GM21576 (cell line): ENCODE data around the gene TM4SF4.
"Not testable (repeated sequence)": the region's sequence is repeated elsewhere in the genome, so short reads cannot be mapped to it uniquely, and the experiment has no call there.

Source experiments
- ATAC-seq: cut with Tn5 transposase; IDR thresholded peaks from one replicate; pipeline ENCODE4 v1.9.1; 2021; ENCODE audit warnings: mild to moderate bottlenecking, moderate library complexity; ENCODE audit not compliant: unreplicated experiment

Gene TM4SF4, protein sequence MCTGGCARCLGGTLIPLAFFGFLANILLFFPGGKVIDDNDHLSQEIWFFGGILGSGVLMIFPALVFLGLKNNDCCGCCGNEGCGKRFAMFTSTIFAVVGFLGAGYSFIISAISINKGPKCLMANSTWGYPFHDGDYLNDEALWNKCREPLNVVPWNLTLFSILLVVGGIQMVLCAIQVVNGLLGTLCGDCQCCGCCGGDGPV

DNA sequence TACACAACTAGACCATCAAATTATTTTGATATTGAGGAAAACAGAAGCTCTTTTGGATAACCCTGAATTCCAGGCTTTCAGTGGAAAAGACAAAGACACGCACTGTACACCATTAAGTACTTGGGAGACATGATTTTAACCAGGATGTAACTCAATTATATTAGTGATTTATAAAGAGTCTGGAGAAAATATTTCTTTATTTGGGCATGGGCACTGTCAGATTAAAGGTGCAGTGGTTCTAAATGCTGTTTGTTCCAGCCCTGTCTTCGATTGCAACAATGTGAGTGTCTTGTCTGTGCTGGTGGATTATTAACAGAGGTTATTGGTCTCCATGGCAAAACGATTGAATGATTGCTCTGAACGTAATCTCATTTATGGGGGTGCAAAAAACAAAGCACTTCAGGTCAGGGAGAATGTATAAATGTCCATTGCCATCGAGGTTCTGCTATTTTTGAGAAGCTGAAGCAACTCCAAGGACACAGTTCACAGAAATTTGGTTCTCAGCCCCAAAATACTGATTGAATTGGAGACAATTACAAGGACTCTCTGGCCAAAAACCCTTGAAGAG, at the start of gene TM4SF4:
Gene TM4SF4 (plus strand): TSS at position 448 of the 568 bp plus-strand sequence. CDS start 181 bp downstream, outside the sequence.
- ATAC-seq: no peak

GRCh38 chr3:149424918-149425317, 49.6 kb upstream of the TM4SF4 start:
- no peak for ATAC-seq

GRCh38 chr3:149426325-149426724, 48.2 kb upstream of the TM4SF4 start:
- ATAC-seq: no peak

DNA sequence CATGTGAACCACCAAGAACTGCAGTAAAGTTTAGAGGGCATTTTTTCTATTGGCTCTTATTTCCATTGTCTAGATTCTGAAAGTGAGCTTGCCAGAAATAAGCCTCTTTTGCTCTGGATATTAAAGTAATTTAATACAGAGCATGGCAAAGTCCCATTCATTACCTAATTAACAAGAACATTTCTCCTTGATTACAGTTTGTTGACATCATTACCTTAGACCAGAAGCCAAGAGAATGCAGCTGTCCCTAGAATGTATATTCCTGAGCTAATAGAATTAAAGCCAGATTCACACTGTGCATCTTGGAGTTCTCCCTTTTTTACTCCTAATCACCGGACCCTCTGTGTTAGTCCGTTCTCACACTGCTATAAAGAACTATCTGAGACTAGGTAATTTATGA, 46.4 kb upstream of the TM4SF4 start:
- ATAC-seq: no peak

DNA sequence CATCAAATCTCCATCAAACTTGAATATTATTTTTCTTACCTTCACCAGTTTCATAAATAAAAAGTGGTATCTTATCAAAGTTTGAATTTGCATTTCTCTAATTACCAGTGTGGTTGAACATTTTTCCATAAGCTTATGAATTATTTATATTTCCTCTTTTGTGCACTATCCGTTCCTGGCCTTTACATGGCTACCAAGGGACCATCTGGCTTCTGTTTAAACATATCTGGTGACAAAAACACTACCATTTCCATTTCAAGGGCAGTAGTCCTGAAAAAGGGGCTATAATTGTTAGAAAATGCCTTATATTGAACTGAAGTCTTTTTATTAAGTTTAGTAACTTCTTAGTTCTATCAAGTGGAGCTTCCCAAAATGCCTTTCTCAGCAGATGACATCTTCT, 44.3 kb upstream of the TM4SF4 start:
- no peak for ATAC-seq

DNA sequence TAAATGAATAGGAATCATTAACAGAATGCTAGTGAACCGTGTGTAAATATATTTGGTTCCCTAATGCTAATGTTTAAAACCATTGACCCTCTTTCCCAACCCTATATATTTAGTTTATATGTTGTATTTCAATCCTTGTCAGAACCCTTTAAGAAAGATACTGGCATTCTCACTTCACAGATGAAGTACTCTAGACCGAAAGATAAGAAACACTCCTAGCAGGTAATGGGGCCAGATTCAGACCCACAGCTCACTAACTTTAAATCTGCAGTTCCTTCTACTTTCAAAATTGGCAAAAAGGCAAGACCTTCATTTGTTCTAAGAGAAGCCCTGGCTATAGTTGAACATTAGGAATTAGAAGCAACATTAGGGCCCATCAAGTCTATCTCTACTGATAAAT, 42.3 kb upstream of the TM4SF4 start:
- no peak for ATAC-seq

GRCh38 chr3:149435996-149436885, 38.3 kb upstream of the TM4SF4 start:
- ATAC-seq: no peak

DNA sequence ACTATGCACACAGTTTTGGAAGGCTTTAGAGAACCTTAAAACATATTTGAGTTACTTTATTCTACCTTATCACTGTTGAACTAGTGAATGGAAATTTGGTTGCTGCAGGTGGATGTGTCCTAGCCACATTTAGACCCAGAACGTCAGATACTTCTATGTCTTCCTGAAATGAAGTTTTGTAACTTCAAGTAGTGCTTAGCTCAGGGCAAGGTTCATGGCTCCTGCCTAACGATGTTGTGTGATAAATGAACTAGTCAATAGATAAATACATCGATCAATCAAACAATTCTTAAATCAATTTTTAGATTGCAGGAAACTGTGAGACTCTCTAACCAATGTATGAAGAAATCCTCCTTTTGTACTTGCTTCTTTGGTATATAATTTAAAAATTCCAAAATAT, 37.2 kb upstream of the TM4SF4 start:
- no peak for ATAC-seq

DNA sequence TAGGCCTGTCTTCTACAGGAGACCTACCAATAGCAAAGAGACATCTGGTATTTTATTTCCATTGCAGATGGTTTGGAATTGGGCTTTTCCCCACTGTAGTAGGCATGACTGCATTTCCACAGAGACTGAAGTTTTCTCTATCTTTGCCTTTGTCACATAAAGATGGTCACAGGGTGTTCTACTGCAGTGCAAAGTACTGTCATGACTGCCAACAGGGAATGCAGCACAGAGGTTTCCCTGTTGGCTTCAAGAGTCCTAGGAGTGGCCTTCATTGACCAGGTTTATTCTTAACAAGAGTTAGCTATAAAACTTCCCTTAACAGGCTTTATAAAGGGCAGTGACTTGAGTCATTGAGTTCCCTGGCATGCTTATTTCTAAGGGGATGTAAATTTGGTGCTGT, 36.8 kb upstream of the TM4SF4 start:
- ATAC-seq: no peak

DNA sequence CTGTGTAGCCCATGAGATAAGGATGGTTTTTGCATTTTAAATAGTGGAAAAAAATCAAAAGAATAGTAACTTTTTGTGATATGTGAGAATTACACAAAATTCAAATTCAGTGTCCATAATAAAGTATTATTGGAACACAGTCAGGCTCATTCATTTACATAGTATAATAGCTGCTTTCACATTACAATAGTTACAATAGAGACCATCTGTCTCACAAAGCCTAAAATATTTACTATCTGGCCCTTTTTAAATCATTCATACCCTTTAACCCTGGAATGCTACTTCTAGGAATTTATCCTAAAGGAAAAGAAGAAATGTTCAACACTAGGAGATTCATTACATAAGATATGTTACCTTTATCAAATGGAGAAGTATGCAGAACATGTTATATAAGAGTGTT, 35.5 kb upstream of the TM4SF4 start:
- ATAC-seq: no peak

GRCh38 chr3:149441642-149442041, 32.9 kb upstream of the TM4SF4 start:
- ATAC-seq: no peak

- ATAC-seq: no peak
Observed at GRCh38 chr3:149442043-149442442, 32.5 kb upstream of the TM4SF4 start.

- no peak for ATAC-seq
Observed at GRCh38 chr3:149442851-149443544, 31.5 kb upstream of the TM4SF4 start.

GRCh38 chr3:149443545-149443912, 31.0 kb upstream of the TM4SF4 start:
- no peak for ATAC-seq

DNA sequence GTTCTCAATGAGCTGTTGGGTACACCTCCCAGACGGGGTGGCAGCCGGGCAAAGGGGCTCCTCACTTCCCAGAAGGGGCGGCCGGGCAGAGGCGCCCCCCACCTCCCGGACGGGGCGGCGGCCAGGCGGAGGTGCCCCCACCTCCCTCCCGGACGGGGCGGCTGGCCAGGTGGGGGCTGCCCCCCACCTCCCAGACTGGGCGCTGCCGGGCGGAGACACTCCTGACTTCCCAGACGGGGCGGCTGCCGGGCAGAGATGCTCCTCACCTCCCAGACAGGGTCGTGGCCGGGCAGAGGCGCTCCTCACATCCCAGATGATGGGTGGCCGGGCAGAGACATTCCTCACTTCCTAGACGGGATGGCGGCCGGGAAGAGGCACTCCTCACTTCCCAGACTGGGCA, 29.6 kb upstream of the TM4SF4 start:
- ATAC-seq: not testable (repeated sequence)

DNA sequence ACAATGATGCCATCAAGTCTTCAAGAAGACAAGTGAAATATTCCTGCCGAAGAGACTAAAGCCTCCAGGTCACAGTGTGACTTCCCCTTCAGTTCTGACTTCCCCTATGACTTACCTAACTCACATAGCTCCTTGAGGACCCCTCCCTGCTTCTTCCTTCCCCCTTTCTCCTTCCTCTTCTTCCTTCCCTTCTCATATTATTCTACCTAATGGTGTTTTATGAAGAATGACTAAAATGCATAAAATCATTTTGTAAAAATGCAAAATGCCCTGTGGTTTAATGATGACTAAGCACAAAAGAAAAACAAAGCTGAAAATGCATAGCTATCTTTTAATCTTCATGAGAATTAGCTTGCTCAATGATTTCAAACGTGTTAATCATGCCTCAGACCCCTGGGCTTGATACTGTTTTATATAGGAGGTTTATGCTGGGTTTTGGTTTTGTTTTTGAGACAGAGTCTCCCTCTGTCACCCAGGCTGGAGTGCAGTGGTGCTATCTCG, 26.1 kb upstream of the TM4SF4 start:
- no peak for ATAC-seq

- no peak for ATAC-seq
Observed at GRCh38 chr3:149449182-149449581, 25.3 kb upstream of the TM4SF4 start.

- ATAC-seq: no peak
Observed at GRCh38 chr3:149449799-149450198, 24.7 kb upstream of the TM4SF4 start.

- no peak for ATAC-seq
Observed at GRCh38 chr3:149450281-149450680, 24.2 kb upstream of the TM4SF4 start.

GRCh38 chr3:149452036-149452435, 22.5 kb upstream of the TM4SF4 start:
- ATAC-seq: no peak

DNA sequence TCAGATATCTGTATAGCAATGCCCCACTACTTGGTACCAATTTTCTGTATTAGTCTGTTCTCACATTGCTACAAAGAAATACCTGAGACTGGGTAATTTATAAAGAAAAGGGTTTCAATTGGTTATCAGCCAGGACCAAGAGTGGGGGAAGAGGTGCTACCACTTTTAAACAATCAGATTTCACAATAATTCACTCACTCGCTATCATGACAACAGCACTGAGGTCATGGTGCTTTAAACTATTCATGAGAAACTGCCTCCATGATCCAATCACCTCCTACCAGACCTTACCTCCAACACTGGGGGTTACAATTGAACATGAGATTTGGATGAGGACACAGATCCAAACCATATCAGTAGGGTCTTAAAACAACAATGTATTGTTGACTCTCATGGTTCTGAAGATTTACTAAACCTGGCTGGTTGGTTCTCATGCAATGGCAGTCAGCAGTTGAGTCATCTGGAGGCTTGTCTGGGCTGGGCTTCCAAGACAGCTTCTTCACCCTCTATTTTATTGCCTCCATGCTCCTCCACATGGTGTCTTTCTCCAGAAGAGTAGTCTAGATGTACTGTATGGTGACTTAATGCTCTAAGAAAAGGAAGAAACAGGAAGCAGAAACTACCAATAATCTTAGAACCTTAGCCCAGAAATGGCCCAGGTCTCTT, 21.2 kb upstream of the TM4SF4 start:
- ATAC-seq: no peak
